GM12891 (cell line): ENCODE measurements around the gene DYNAP.

Experiments
- PAX5 ChIP-seq: IDR thresholded peaks from 2 replicates; pipeline ENCODE4 v1.6.1; 2011; ENCODE audit warnings: low read length, moderate library complexity, mild to moderate bottlenecking; ENCODE audit not compliant: insufficient read depth, severe bottlenecking
- POLR2A ChIP-seq: IDR thresholded peaks from 2 replicates; pipeline ENCODE4 v1.6.1; 2011; ENCODE audit warnings: low read depth, low read length, control low read depth
- POLR2AphosphoS5 ChIP-seq: IDR thresholded peaks from 2 replicates; pipeline ENCODE4 v1.6.1; 2011; ENCODE audit warnings: low read depth, low read length, control low read depth
- SPI1 ChIP-seq: IDR thresholded peaks from 2 replicates; pipeline ENCODE4 v1.6.1; 2011; ENCODE audit warnings: low read depth, low read length, control low read depth
- TAF1 ChIP-seq: IDR thresholded peaks from 2 replicates; pipeline ENCODE4 v1.6.1; 2011; ENCODE audit warnings: low read depth, low read length, control low read depth

DNA sequence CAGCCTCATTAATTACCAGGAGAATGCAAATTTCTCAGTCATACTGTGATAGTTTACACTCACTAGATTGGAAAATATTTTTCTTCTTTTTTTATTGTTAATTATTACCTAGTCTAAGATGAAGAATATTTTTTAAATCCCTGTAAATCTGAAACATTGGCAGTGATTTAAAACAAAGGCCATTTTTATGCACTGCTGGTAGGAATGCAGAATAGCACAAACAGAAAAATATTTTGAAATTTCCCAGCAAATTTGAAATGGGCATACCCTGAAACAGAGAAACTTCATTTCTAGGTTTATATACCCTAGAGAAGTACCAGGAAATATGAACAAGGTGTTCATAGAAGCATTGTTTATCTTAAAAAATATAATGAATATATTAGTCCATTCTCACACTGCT, 31.0 kb downstream of the DYNAP start:
- TF ChIP-seq POLR2AphosphoS5, result no peak
- no peak for TF ChIP-seq POLR2A
- TF ChIP-seq TAF1, result no peak
- TF ChIP-seq PAX5, result no peak
- TF ChIP-seq SPI1, result no peak
